A673 (cell line): ENCODE data around the gene NELL1. TPM values are rescaled to one million over a fixed set of nuclear protein-coding genes. Genes with fewer than 3 reads are reported as not detected.

Experiments
- BruUV-seq: library from RNA; stranded (reverse); fragments of 400-500 nt; replicated peaks from 2 replicates; lab custom pipeline; 2021; lab: Mats Ljungman, UMichigan
- CTCF ChIA-PET: fragments of 300-600 bp; sonication (Branson Sonifier 250); formaldehyde crosslinking; loops from one replicate; lab custom pipeline; 2022; ENCODE audit warnings: antibody characterized with exemption; lab: Charles Lee
- POLR2A ChIA-PET: fragments of 300-600 bp; sonication (Branson Sonifier 250); formaldehyde crosslinking; loops from one replicate; lab custom pipeline; 2022; ENCODE audit warnings: antibody characterized with exemption; ENCODE audit not compliant: low non-redundant PET; lab: Charles Lee
- DNase-seq: peaks from one replicate; pipeline ENCODE4 v3.0.0-alpha.2; 2015; ENCODE audit warnings: low spot score
- H3K27ac ChIP-seq: fragments of 200-600 bp; sonication (generic); 2 replicates; pipeline ENCODE4 v1.5.1; 2016; ENCODE audit warnings: mixed run types, low read depth, mild to moderate bottlenecking, mixed read lengths, antibody characterized with exemption, low read length; ENCODE audit not compliant: poor library complexity, severe bottlenecking
- H3K27me3 ChIP-seq: fragments of 200-600 bp; sonication (generic); replicated peaks from 2 replicates; pipeline ENCODE4 v1.6.1; 2017; ENCODE audit warnings: mixed run types, low read depth, mild to moderate bottlenecking, mixed read lengths, antibody characterized with exemption, low read length; ENCODE audit not compliant: insufficient read depth, poor library complexity
- H3K36me3 ChIP-seq: fragments of 200-600 bp; sonication (generic); 2 replicates; pipeline ENCODE4 v1.6.1; 2016; ENCODE audit warnings: mixed run types, mild to moderate bottlenecking, mixed read lengths, antibody characterized with exemption, low read length; ENCODE audit not compliant: insufficient read depth, poor library complexity, severe bottlenecking
- H3K4me1 ChIP-seq: fragments of 200-600 bp; sonication (generic); 2 replicates; pipeline ENCODE4 v1.6.1; 2017; ENCODE audit warnings: mixed run types, mild to moderate bottlenecking, mixed read lengths, antibody characterized with exemption, low read length; ENCODE audit not compliant: insufficient read depth, poor library complexity, severe bottlenecking
- H3K4me3 ChIP-seq: fragments of 200-600 bp; sonication (generic); 2 replicates; pipeline ENCODE4 v1.5.1; 2016; ENCODE audit warnings: low read depth, mixed run types, mild to moderate bottlenecking, mixed read lengths, low read length; ENCODE audit not compliant: poor library complexity, severe bottlenecking
- H3K9me3 ChIP-seq: fragments of 200-600 bp; sonication (generic); 2 replicates; pipeline ENCODE4 v1.6.1; 2016; ENCODE audit warnings: mixed run types, low read depth, mild to moderate bottlenecking, mixed read lengths, antibody characterized with exemption, low read length; ENCODE audit not compliant: poor library complexity, severe bottlenecking
- EZH2 ChIP-seq: fragments of 200-600 bp; sonication (generic); IDR thresholded peaks from 2 replicates; pipeline ENCODE4 v1.6.1; 2017; ENCODE audit warnings: borderline replicate concordance, low read depth, mild to moderate bottlenecking, mixed read lengths, antibody characterized with exemption, low read length; ENCODE audit not compliant: poor library complexity, severe bottlenecking
- intact Hi-C: fragments of 100-400 bp; cut with micrococcal nuclease; formaldehyde crosslinking; loops from one replicate; pipeline ENCODE4 v1.10.0; 2022; ENCODE audit not compliant: unreplicated experiment
- total RNA-seq: library from RNA; stranded (reverse); gene quantifications from 2 replicates; pipeline ENCODE4 v1.2.3, GENCODE V29; 2021
- TF ChIP-seq, protein P1 (sequence below): fragments of 300-800, 200-600 bp; sonication (generic); conservative IDR thresholded peaks from 2 replicates; pipeline ENCODE4 v1.5.1; 2017; ENCODE audit warnings: low read depth, mild to moderate bottlenecking, antibody characterized with exemption, low read length, moderate library complexity, mixed read lengths

Gene NELL1
- total RNA-seq, 1 experiment from 2014 or later = 0.32 TPM

DNA sequence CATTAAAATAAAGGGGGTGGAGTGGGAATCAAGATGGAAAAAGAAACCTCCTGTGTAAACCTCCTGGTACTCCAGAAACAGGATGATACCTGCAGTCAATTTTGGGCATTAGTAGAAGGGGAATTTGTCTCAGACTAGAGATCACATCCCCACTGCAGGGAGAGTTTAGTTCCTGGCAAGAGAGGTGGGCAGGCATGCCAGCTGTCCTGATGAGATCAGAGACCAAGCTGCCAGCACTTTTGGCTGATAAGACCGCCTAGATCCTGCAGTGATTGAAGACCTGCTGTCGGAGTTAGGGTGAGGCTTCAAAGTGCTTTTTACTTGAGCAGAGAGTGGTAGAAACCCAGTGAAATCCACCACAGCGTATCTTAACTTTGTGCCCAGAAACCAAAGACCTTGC is 29.7 kb upstream of the NELL1 start:
- DNase-seq = no peak
- no TSS peak for BruUV-seq
- CTCF ChIA-PET = no interaction called here
- TF ChIP-seq, protein P1, sequence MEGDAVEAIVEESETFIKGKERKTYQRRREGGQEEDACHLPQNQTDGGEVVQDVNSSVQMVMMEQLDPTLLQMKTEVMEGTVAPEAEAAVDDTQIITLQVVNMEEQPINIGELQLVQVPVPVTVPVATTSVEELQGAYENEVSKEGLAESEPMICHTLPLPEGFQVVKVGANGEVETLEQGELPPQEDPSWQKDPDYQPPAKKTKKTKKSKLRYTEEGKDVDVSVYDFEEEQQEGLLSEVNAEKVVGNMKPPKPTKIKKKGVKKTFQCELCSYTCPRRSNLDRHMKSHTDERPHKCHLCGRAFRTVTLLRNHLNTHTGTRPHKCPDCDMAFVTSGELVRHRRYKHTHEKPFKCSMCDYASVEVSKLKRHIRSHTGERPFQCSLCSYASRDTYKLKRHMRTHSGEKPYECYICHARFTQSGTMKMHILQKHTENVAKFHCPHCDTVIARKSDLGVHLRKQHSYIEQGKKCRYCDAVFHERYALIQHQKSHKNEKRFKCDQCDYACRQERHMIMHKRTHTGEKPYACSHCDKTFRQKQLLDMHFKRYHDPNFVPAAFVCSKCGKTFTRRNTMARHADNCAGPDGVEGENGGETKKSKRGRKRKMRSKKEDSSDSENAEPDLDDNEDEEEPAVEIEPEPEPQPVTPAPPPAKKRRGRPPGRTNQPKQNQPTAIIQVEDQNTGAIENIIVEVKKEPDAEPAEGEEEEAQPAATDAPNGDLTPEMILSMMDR = no peak
- no peak for TF ChIP-seq EZH2
- Histone ChIP-seq H3K27ac (no peak overlapping the region), H3K4me3 (no peak overlapping the region), H3K36me3 (no peaks in the 10 kb centered on the region), H3K4me1 (no peaks in the 10 kb centered on the region), H3K27me3 (no peaks in the 10 kb centered on the region), H3K9me3 (no peaks in the 10 kb centered on the region)
- intact Hi-C loops = loop anchor here (10.0 kb wide), 1 partner anchor 1495 kb away; no protein-coding TSS in a partner anchor
- POLR2A ChIA-PET = no interaction called here

DNA sequence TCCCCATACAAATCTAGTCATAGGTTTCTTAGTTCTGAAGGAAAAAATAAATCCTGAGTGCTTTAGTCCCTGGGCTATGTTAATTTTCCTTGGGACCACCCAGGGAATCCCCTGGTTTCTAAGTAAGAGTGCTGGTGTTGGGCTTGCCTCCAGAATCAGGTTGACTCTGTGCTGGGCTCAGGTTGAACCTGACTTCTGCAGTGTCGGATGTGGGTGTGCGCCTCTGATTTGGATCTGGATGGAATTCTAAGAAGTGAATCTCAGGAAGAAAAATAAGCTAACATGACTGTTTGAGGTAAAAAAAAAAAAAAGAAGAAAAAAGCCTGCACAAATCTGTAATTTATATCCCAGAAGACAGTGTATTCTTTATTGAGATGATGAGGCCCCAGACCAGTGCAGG is 29.0 kb upstream of the NELL1 start:
- no peak for DNase-seq
- POLR2A ChIA-PET = no interaction called here

DNA sequence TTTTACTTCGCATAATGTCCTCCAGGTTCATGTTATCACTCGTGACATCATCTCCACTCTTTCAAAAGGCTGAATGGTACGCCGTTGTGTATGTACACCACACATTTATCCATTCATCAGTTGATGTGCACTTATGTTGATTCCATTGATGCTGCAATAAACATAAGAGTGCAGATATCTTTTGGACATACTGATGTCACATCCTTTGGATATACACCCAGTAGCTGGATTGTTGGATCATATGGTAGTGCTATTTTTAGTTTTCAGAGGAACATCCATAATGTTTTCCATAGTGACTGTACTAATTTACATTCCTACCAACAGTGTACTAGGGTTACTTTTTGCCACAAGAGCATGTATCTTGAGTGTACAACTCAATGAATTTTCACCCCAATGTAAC is 25.0 kb upstream of the NELL1 start:
- Histone ChIP-seq H3K4me3 (no peak overlapping the region), H3K4me1 (no peaks in the 10 kb centered on the region), H3K9me3 (no peaks in the 10 kb centered on the region), H3K27ac (no peak overlapping the region), H3K27me3 (no peaks in the 10 kb centered on the region), H3K36me3 (no peaks in the 10 kb centered on the region)
- intact Hi-C loops = loop anchor here (10.0 kb wide), 1 partner anchor 1490 kb away; no protein-coding TSS in a partner anchor
- CTCF ChIA-PET = no interaction called here
- no peak for DNase-seq
- TF ChIP-seq, protein P1 = no peak
- no peak for TF ChIP-seq EZH2
- POLR2A ChIA-PET = no interaction called here
- no TSS peak for BruUV-seq

More for the DNA sequence above, 29.0 kb upstream of the NELL1 start:
- CTCF ChIA-PET = no interaction called here
- H3K27me3 ChIP-seq = no peaks in the 10 kb centered on the region
- no peaks in the 10 kb centered on the region for H3K4me1 ChIP-seq
- TF ChIP-seq EZH2 = no peak
- TF ChIP-seq, protein P1 = no peak
- H3K9me3 ChIP-seq = no peaks in the 10 kb centered on the region
- intact Hi-C loops = loop anchor here (10.0 kb wide), 1 partner anchor 1494 kb away; no protein-coding TSS in a partner anchor
- no peak overlapping the region for H3K4me3 ChIP-seq
- no peak overlapping the region for H3K27ac ChIP-seq
- H3K36me3 ChIP-seq = no peaks in the 10 kb centered on the region
- BruUV-seq = no TSS peak
